AG04450 (cell line): ENCODE results near the gene HIP1. TPM values are rescaled to one million over a fixed set of nuclear protein-coding genes. Genes with fewer than 3 reads are reported as not detected.

Experiments used
- CTCF ChIA-PET: fragments of 300-600, 350-600 bp; formaldehyde crosslinking; extraction: SDS; loops from one replicate; lab custom pipeline; 2022; ENCODE audit warnings: antibody characterized with exemption, inconsistent platforms; lab: Charles Lee
- POLR2A ChIA-PET: fragments of 350-600 bp; formaldehyde crosslinking; extraction: SDS; loops from one replicate; lab custom pipeline; 2021; ENCODE audit warnings: antibody characterized with exemption, inconsistent platforms; lab: Yijun Ruan, JAX
- DNase-seq: peaks from one replicate; pipeline ENCODE4 v3.0.0-alpha.2; 2011; ENCODE audit warnings: low read depth, low spot score
- H3K27ac ChIP-seq: one replicate; pipeline ENCODE4 v1.5.1; 2012; ENCODE audit warnings: low read depth, low read length, control low read depth
- H3K27me3 ChIP-seq: one replicate; pipeline ENCODE4 v1.6.0; 2012; ENCODE audit warnings: low read length; ENCODE audit not compliant: control insufficient read depth, insufficient read depth
- H3K4me3 ChIP-seq: 2 replicates; pipeline ENCODE4 v1.5.1; 2011; ENCODE audit warnings: mild to moderate bottlenecking, low read depth, low read length, control low read depth
- H3K9me3 ChIP-seq: 2 replicates; pipeline ENCODE4 v1.5.1; 2012; ENCODE audit warnings: low read length; ENCODE audit not compliant: control insufficient read depth, insufficient read depth
- CTCF ChIP-seq: IDR thresholded peaks from 2 replicates; pipeline ENCODE4 v1.5.1; 2011; ENCODE audit warnings: low read depth, low read length, control low read depth, inconsistent platforms
- polyA plus RNA-seq: library from polyadenylated mRNA; depleted of rRNA; stranded (reverse); fragments of >200 nt; gene quantifications from 2 replicates; pipeline ENCODE4 v1.2.3, GENCODE V29; 2011

HIP1 gene
- polyA plus RNA-seq, 1 experiment = 13.7 TPM

- Histone ChIP-seq H3K27me3 (no peaks in the 10 kb centered on the region), H3K27ac (no peak overlapping the region), H3K9me3 (peaks cover 9% of the 10 kb centered on the region), H3K4me3 (no peak overlapping the region)
- no peak for DNase-seq
- no peak for TF ChIP-seq CTCF
- ChIA-PET CTCF (interaction anchor here (0.7 kb wide), 1 partner anchor 83 kb away, joined by 3 read pairs; no protein-coding TSS in a partner anchor), POLR2A (no interaction called here)
Measured at GRCh38 chr7:75679060-75679459, 59.7 kb downstream of the HIP1 start.

- ChIA-PET POLR2A (interaction anchor here (0.6 kb wide), 1 partner anchor 83 kb away, joined by 8 read pairs; no protein-coding TSS in a partner anchor), CTCF (no interaction called here)
- no peak overlapping the region for H3K4me3 ChIP-seq
- H3K9me3 ChIP-seq = peaks cover 2% of the 10 kb centered on the region; the same call in 1 of the 2 replicates
- no peak for DNase-seq
- no peak overlapping the region for H3K27ac ChIP-seq
- H3K27me3 ChIP-seq = no peaks in the 10 kb centered on the region
- TF ChIP-seq CTCF = no peak
Measured at GRCh38 chr7:75669579-75669978, 69.2 kb downstream of the HIP1 start.

GRCh38 chr7:75667938-75668337, 70.8 kb downstream of the HIP1 start:
- Histone ChIP-seq H3K27ac (no peak overlapping the region), H3K4me3 (no peak overlapping the region), H3K27me3 (no peaks in the 10 kb centered on the region), H3K9me3 (0 out of 2 replicates have a peak, but pooled peaks cover 2% of the 10 kb centered on the region)
- CTCF ChIA-PET = no interaction called here
- DNase-seq = no peak
- POLR2A ChIA-PET = no interaction called here
- TF ChIP-seq CTCF = no peak

- POLR2A ChIA-PET = no interaction called here
- DNase-seq = no peak
- CTCF ChIA-PET = no interaction called here
- Histone ChIP-seq H3K9me3 (no peaks in the 10 kb centered on the region), H3K27ac (no peak overlapping the region), H3K27me3 (no peaks in the 10 kb centered on the region), H3K4me3 (no peak overlapping the region)
- no peak for TF ChIP-seq CTCF
Measured at GRCh38 chr7:75663302-75663907, 75.3 kb downstream of the HIP1 start.

- CTCF ChIA-PET = interaction anchor here (1.0 kb wide), 1 partner anchor 100 kb away, joined by 3 read pairs; no protein-coding TSS in a partner anchor
- Histone ChIP-seq H3K27ac (no peak overlapping the region), H3K4me3 (no peak overlapping the region), H3K27me3 (no peaks in the 10 kb centered on the region), H3K9me3 (no peaks in the 10 kb centered on the region)
- POLR2A ChIA-PET = no interaction called here
- TF ChIP-seq CTCF = no peak
- no peak for DNase-seq
Measured at GRCh38 chr7:75662579-75663301, 76.0 kb downstream of the HIP1 start.
